Epithelial cell of proximal tubule (primary cell): ENCODE results near the gene RANBP17. TPM values are rescaled to one million over a fixed set of nuclear protein-coding genes. Genes with fewer than 3 reads are reported as not detected.

Experiments used
- DNase-seq: peaks from one replicate; pipeline ENCODE4 v3.0.0-alpha.2; 2011; ENCODE audit warnings: low read depth
- H3K4me3 ChIP-seq: 2 replicates; pipeline ENCODE4 v1.5.1; 2011; ENCODE audit warnings: low read depth, mild to moderate bottlenecking, low read length
- total RNA-seq: library from RNA; depleted of rRNA; stranded (reverse); fragments of >200 nt; gene quantifications from 2 replicates; pipeline ENCODE4 v1.2.3, GENCODE V29; 2015
- TF ChIP-seq, protein P1 (sequence below): conservative IDR thresholded peaks from 2 replicates; pipeline ENCODE4 v1.5.1; 2012; ENCODE audit warnings: low read depth, mild to moderate bottlenecking, low read length

RANBP17 gene
- total RNA-seq, 1 donor from 2014 or later: 15.0 TPM

GRCh38 chr5:171246231-171246630 is 384.4 kb downstream of the RANBP17 start:
- TF ChIP-seq, protein P1, sequence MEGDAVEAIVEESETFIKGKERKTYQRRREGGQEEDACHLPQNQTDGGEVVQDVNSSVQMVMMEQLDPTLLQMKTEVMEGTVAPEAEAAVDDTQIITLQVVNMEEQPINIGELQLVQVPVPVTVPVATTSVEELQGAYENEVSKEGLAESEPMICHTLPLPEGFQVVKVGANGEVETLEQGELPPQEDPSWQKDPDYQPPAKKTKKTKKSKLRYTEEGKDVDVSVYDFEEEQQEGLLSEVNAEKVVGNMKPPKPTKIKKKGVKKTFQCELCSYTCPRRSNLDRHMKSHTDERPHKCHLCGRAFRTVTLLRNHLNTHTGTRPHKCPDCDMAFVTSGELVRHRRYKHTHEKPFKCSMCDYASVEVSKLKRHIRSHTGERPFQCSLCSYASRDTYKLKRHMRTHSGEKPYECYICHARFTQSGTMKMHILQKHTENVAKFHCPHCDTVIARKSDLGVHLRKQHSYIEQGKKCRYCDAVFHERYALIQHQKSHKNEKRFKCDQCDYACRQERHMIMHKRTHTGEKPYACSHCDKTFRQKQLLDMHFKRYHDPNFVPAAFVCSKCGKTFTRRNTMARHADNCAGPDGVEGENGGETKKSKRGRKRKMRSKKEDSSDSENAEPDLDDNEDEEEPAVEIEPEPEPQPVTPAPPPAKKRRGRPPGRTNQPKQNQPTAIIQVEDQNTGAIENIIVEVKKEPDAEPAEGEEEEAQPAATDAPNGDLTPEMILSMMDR: no peak
- DNase-seq: no peak
- H3K4me3 ChIP-seq: no peak overlapping the region

- no peak for DNase-seq
- no peak overlapping the region for H3K4me3 ChIP-seq
- TF ChIP-seq, protein P1: no peak
These were observed 387.6 kb downstream of the RANBP17 start for GRCh38 chr5:171249460-171249859.

- TF ChIP-seq, protein P1: no peak
- DNase-seq: no peak
- no peak overlapping the region for H3K4me3 ChIP-seq
These were observed 388.9 kb downstream of the RANBP17 start for GRCh38 chr5:171250738-171251137.

GRCh38 chr5:171251519-171251918 is 389.7 kb downstream of the RANBP17 start:
- H3K4me3 ChIP-seq: no peak overlapping the region
- TF ChIP-seq, protein P1: no peak
- no peak for DNase-seq

DNA sequence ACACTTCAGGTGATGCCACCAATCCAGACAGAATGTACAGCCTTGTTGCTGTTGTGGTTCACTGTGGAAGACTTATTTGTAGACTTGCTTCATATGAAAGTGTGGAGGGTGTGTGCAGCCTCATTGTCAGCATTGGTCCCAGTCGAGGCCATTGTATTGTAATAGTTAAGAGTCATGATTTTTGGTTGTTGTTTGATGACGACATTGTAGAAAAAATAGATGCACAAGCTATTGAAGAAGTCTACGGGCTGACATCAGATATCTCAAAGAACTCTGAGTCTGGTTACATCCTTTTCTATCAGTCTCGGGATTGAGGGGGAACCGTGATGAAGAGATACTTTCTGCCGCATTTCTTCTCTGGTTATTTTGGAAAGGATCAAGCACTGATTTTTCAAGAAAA is 390.9 kb downstream of the RANBP17 start:
- no peak for DNase-seq
- TF ChIP-seq, protein P1: no peak
- H3K4me3 ChIP-seq: no peak overlapping the region

GRCh38 chr5:171258737-171259415 is 397.1 kb downstream of the RANBP17 start:
- DNase-seq: no peak
- TF ChIP-seq, protein P1: no peak
- H3K4me3 ChIP-seq: no peak overlapping the region

- TF ChIP-seq, protein P1: no peak
These were observed 399.5 kb downstream of the RANBP17 start for GRCh38 chr5:171261361-171261760.

More at GRCh38 chr5:171261361-171261760, 399.5 kb downstream of the RANBP17 start:
- DNase-seq: no peak
- H3K4me3 ChIP-seq: no peak overlapping the region
